Trophoblast cell (in vitro differentiated cells and primary cell): Measurements from ENCODE around the gene KIAA1328.

ENCODE experiments used
- DNase-seq, 2 donors: peaks; one replicate each; pipeline ENCODE4 v3.0.0-alpha.2; 2016
- H2AFZ ChIP-seq: 2 replicates; pipeline ENCODE4 v1.6.1; 2013; ENCODE audit warnings: low read length, moderate library complexity, mild to moderate bottlenecking; ENCODE audit not compliant: insufficient read depth, poor library complexity
- H2AK5ac ChIP-seq: 2 replicates; pipeline ENCODE4 v1.6.1; 2013; ENCODE audit warnings: mild to moderate bottlenecking, low read length
- H2BK120ac ChIP-seq: 2 replicates; pipeline ENCODE4 v1.6.1; 2013; ENCODE audit warnings: low read length, mild to moderate bottlenecking, moderate library complexity; ENCODE audit not compliant: insufficient read depth, poor library complexity
- H2BK12ac ChIP-seq: 2 replicates; pipeline ENCODE4 v1.6.1; 2013; ENCODE audit warnings: mild to moderate bottlenecking, low read length, moderate library complexity
- H2BK5ac ChIP-seq: 2 replicates; pipeline ENCODE4 v1.6.1; 2013; ENCODE audit warnings: low read length, low read depth, moderate library complexity, mild to moderate bottlenecking; ENCODE audit not compliant: poor library complexity
- H3K14ac ChIP-seq: 2 replicates; pipeline ENCODE4 v1.6.1; 2013; ENCODE audit warnings: mild to moderate bottlenecking, low read length
- H3K18ac ChIP-seq: 2 replicates; pipeline ENCODE4 v1.6.1; 2013; ENCODE audit warnings: mild to moderate bottlenecking, low read length
- H3K23ac ChIP-seq: 2 replicates; pipeline ENCODE4 v1.6.1; 2013; ENCODE audit warnings: low read length
- H3K27ac ChIP-seq: 2 replicates; pipeline ENCODE4 v1.5.1; 2013; ENCODE audit warnings: low read depth, mild to moderate bottlenecking, inconsistent platforms, low read length, moderate library complexity
- H3K27me3 ChIP-seq: 2 replicates; pipeline ENCODE4 v1.6.1; 2013; ENCODE audit warnings: inconsistent platforms, mild to moderate bottlenecking, low read length, moderate library complexity; ENCODE audit not compliant: insufficient read depth
- H3K36me3 ChIP-seq, 2 experiments: 1 replicate in 1 of 2; 2 replicates in 1 of 2; pipeline ENCODE4 v1.6.1; 2013; ENCODE audit warnings: low read length in 2 of 2, mild to moderate bottlenecking in 2 of 2, moderate library complexity in 1 of 2; ENCODE audit not compliant: insufficient read depth in 2 of 2, control insufficient read depth in 1 of 2
- H3K4ac ChIP-seq: 2 replicates; pipeline ENCODE4 v1.6.1; 2013; ENCODE audit warnings: low read depth, mild to moderate bottlenecking, low read length, moderate library complexity
- H3K4me1 ChIP-seq, 2 experiments: 1 replicate in 1 of 2; 2 replicates in 1 of 2; pipeline ENCODE4 v1.6.1; 2013; ENCODE audit warnings: low read length in 2 of 2, mild to moderate bottlenecking in 2 of 2, moderate library complexity in 1 of 2; ENCODE audit not compliant: insufficient read depth in 2 of 2, control insufficient read depth in 1 of 2
- H3K4me2 ChIP-seq: 2 replicates; pipeline ENCODE4 v1.6.1; 2013; ENCODE audit warnings: inconsistent platforms, mild to moderate bottlenecking, low read length, moderate library complexity
- H3K4me3 ChIP-seq: 2 replicates; pipeline ENCODE4 v1.5.1; 2013; ENCODE audit warnings: mild to moderate bottlenecking, low read depth, low read length, inconsistent platforms
- H3K79me1 ChIP-seq: one replicate; pipeline ENCODE4 v1.6.1; 2013; ENCODE audit warnings: low read length
- H3K79me2 ChIP-seq: 2 replicates; pipeline ENCODE4 v1.6.1; 2013; ENCODE audit warnings: low read length, mild to moderate bottlenecking; ENCODE audit not compliant: control insufficient read depth, insufficient read depth, poor library complexity
- H3K9ac ChIP-seq: 2 replicates; pipeline ENCODE4 v1.6.1; 2013; ENCODE audit warnings: mild to moderate bottlenecking, low read length
- H3K9me3 ChIP-seq: 2 replicates; pipeline ENCODE4 v1.6.1; 2013; ENCODE audit warnings: low read depth, mild to moderate bottlenecking, control low read depth, inconsistent platforms, low read length; ENCODE audit not compliant: insufficient read depth
- H4K12ac ChIP-seq: 2 replicates; pipeline ENCODE4 v1.6.1; 2013; ENCODE audit warnings: low read depth, mild to moderate bottlenecking, low read length, moderate library complexity
- H4K8ac ChIP-seq: 2 replicates; pipeline ENCODE4 v1.6.1; 2013; ENCODE audit warnings: low read depth, mild to moderate bottlenecking, low read length, moderate library complexity
- H4K91ac ChIP-seq: one replicate; pipeline ENCODE4 v1.6.1; 2013; ENCODE audit warnings: low read depth, mild to moderate bottlenecking, low read length, moderate library complexity
- WGBS: extraction: QIAGEN DNeasy Blood & Tissue Kit; methylation state at CpG from one replicate; pipeline ENCODE4 v1.1.7; 2013; ENCODE audit warnings: missing lambda C conversion rate; ENCODE audit not compliant: insufficient read length, insufficient coverage; ENCODE audit errors: extremely low coverage; 5-methylcytosine and 5-hydroxymethylcytosine counted together

Gene KIAA1328

DNA sequence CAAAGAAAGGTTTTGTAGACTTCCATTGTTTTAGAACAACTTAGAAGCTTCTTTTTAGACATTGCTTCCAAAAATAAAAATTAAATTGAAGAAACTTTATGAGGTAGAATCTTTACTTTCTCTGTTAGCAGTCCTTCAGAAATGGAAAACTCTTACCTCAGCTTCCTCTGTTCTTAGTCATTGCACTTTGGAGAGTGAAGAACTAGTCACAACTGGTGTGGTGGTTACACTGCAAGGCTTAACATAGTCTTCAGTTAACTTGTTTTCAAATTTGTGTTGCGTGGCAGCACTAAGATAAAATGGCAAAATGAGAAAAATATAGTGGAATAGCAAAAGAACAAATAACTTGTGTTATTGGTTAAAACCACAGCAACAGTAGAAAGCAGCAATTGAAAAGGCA is 332.6 kb downstream of the KIAA1328 start:
- Histone ChIP-seq H3K4ac (no peak overlapping the region), H4K91ac (no peak overlapping the region), H2BK12ac (no peak overlapping the region), H3K9me3 (no peaks in the 10 kb centered on the region), H3K9ac (no peak overlapping the region), H2BK120ac (no peak overlapping the region), H3K18ac (no peak overlapping the region), H3K27ac (no peak overlapping the region), H3K23ac (no peak overlapping the region), H3K4me3 (no peak overlapping the region), H3K79me1 (no peaks in the 10 kb centered on the region), H3K27me3 (no peaks in the 10 kb centered on the region), H3K36me3 (no peaks in the 10 kb centered on the region), H3K14ac (no peak overlapping the region), H2BK5ac (no peak overlapping the region), H3K4me1 (no peaks in the 10 kb centered on the region), H3K79me2 (no peaks in the 10 kb centered on the region), H4K8ac (no peak overlapping the region), H2AK5ac (no peak overlapping the region), H3K4me2 (no peak overlapping the region), H2AFZ (no peak overlapping the region), H4K12ac (no peak overlapping the region)
- no peak for DNase-seq
- WGBS: no CpG with 5 or more reads among the region's 1 CpG

DNA sequence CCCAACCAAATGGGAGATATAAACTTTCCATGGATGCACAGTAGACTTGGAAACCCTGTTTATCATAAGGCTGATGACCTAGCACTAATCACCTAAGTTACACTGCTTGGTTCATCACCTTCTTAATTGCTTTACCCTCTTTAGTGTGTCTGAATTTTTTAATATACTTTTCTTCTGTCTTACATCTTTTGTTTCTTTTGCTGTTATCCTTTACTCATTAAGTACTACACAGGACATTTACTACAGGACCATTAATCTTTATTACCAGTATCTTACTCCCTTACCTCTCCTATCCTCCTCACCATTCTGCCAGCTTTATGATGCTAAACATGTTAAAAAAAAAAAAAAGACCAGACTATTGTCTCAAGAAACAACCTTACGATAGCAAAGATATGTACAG is 333.6 kb downstream of the KIAA1328 start:
- Histone ChIP-seq H3K23ac (no peak overlapping the region), H3K79me2 (no peaks in the 10 kb centered on the region), H2BK12ac (no peak overlapping the region), H3K4ac (no peak overlapping the region), H3K27me3 (no peaks in the 10 kb centered on the region), H2BK5ac (no peak overlapping the region), H3K14ac (no peak overlapping the region), H3K27ac (no peak overlapping the region), H3K4me1 (no peaks in the 10 kb centered on the region), H2AK5ac (no peak overlapping the region), H4K8ac (no peak overlapping the region), H3K9ac (no peak overlapping the region), H3K79me1 (no peaks in the 10 kb centered on the region), H3K9me3 (no peaks in the 10 kb centered on the region), H2AFZ (no peak overlapping the region), H3K36me3 (no peaks in the 10 kb centered on the region), H3K4me3 (no peak overlapping the region), H4K91ac (no peak overlapping the region), H3K4me2 (no peak overlapping the region), H4K12ac (no peak overlapping the region), H2BK120ac (no peak overlapping the region), H3K18ac (no peak overlapping the region)
- DNase-seq: no peak
- no CpG with 5 or more reads among the region's 1 CpG for WGBS

- no peak overlapping the region for H3K4me2 ChIP-seq
- no peak overlapping the region for H2AFZ ChIP-seq
- H3K4ac ChIP-seq: no peak overlapping the region
- no peak overlapping the region for H4K91ac ChIP-seq
- H3K23ac ChIP-seq: no peak overlapping the region
- no peaks in the 10 kb centered on the region for H3K79me2 ChIP-seq
- no peak overlapping the region for H2BK120ac ChIP-seq
- no peak overlapping the region for H2AK5ac ChIP-seq
- no peak overlapping the region for H3K4me3 ChIP-seq
- H3K79me1 ChIP-seq: no peaks in the 10 kb centered on the region
- whole genome bisulfite sequencing: no CpG with 5 or more reads among the region's 4 CpGs
- no peak overlapping the region for H3K18ac ChIP-seq
- H3K4me1 ChIP-seq: no peaks in the 10 kb centered on the region
- no peak overlapping the region for H2BK5ac ChIP-seq
- H4K12ac ChIP-seq: no peak overlapping the region
- H3K9me3 ChIP-seq: no peaks in the 10 kb centered on the region
- no peak overlapping the region for H2BK12ac ChIP-seq
- H3K14ac ChIP-seq: no peak overlapping the region
- no peak for DNase-seq
- H3K9ac ChIP-seq: no peak overlapping the region
- no peak overlapping the region for H4K8ac ChIP-seq
- H3K36me3 ChIP-seq: no peaks in the 10 kb centered on the region
- no peak overlapping the region for H3K27ac ChIP-seq
- H3K27me3 ChIP-seq: no peaks in the 10 kb centered on the region
These were observed 334.2 kb downstream of the KIAA1328 start for GRCh38 chr18:37163119-37163518.

- no peak overlapping the region for H2AK5ac ChIP-seq
- H4K91ac ChIP-seq: no peak overlapping the region
- H3K9me3 ChIP-seq: no peaks in the 10 kb centered on the region
- H4K8ac ChIP-seq: no peak overlapping the region
- no peak overlapping the region for H3K9ac ChIP-seq
- H2BK120ac ChIP-seq: no peak overlapping the region
- H3K27me3 ChIP-seq: no peaks in the 10 kb centered on the region
- no peak overlapping the region for H3K18ac ChIP-seq
- H3K36me3 ChIP-seq: no peaks in the 10 kb centered on the region
- H3K14ac ChIP-seq: no peak overlapping the region
- no peak overlapping the region for H3K4ac ChIP-seq
- no peaks in the 10 kb centered on the region for H3K79me1 ChIP-seq
- H2AFZ ChIP-seq: no peak overlapping the region
- DNase-seq: no peak
- H3K4me1 ChIP-seq: no peaks in the 10 kb centered on the region
- H3K79me2 ChIP-seq: no peaks in the 10 kb centered on the region
- H4K12ac ChIP-seq: no peak overlapping the region
- H3K4me3 ChIP-seq: no peak overlapping the region
- H2BK12ac ChIP-seq: no peak overlapping the region
- no peak overlapping the region for H3K27ac ChIP-seq
- no peak overlapping the region for H3K4me2 ChIP-seq
- H2BK5ac ChIP-seq: no peak overlapping the region
- WGBS: no CpG with 5 or more reads among the region's 1 CpG
- no peak overlapping the region for H3K23ac ChIP-seq
These were observed 337.6 kb downstream of the KIAA1328 start for GRCh38 chr18:37166491-37166890.
